CD4-positive, alpha-beta T cell treated with Interleukin-6 at 100 ng/mL for 8 hours (primary cell): ENCODE results near the gene TIMM10.

Source experiments
- DNase-seq: peaks from one replicate; pipeline ENCODE4 v3.0.0-alpha.2; 2020; ENCODE audit warnings: mixed read lengths, low spot score

Gene TIMM10

GRCh38 chr11:57502376-57502775, 28.2 kb downstream of the TIMM10 start:
- DNase-seq = no peak

GRCh38 chr11:57501953-57502352, 28.6 kb downstream of the TIMM10 start:
- no peak for DNase-seq

GRCh38 chr11:57500926-57501325, 29.6 kb downstream of the TIMM10 start:
- DNase-seq = no peak

- no peak for DNase-seq
Observed at GRCh38 chr11:57500515-57500914, 30.0 kb downstream of the TIMM10 start.

- DNase-seq = no peak
Observed at GRCh38 chr11:57499983-57500461, 30.5 kb downstream of the TIMM10 start.

- DNase-seq = no peak
Observed at GRCh38 chr11:57499413-57499982, 31.1 kb downstream of the TIMM10 start.

GRCh38 chr11:57498540-57498939, 32.0 kb downstream of the TIMM10 start:
- DNase-seq = no peak

GRCh38 chr11:57497303-57498247, 33.0 kb downstream of the TIMM10 start:
- no peak for DNase-seq

- DNase-seq = no peak
Observed at GRCh38 chr11:57496109-57496820, 34.3 kb downstream of the TIMM10 start.

GRCh38 chr11:57493507-57494503, 36.7 kb downstream of the TIMM10 start:
- DNase-seq = peak; percentile 74

GRCh38 chr11:57491371-57492061, 39.0 kb downstream of the TIMM10 start:
- DNase-seq = peak; percentile 34

- no peak for DNase-seq
Observed at GRCh38 chr11:57490456-57491248, 39.9 kb downstream of the TIMM10 start.

- no peak for DNase-seq
Observed at GRCh38 chr11:57487920-57488659, 42.5 kb downstream of the TIMM10 start.

- no peak for DNase-seq
Observed at GRCh38 chr11:57487021-57487778, 43.4 kb downstream of the TIMM10 start.

- DNase-seq = no peak
Observed at GRCh38 chr11:57485217-57485990, 45.1 kb downstream of the TIMM10 start.

GRCh38 chr11:57484141-57484710, 46.3 kb downstream of the TIMM10 start:
- no peak for DNase-seq

- DNase-seq = no peak
Observed at GRCh38 chr11:57483562-57483918, 47.0 kb downstream of the TIMM10 start.
